Skeletal muscle cell (primary cell): ENCODE data around the gene NEU2.

Experiments used
- DNase-seq: peaks from one replicate; pipeline ENCODE4 v3.0.0-alpha.2; 2010; ENCODE audit warnings: low read depth
- H3K4me3 ChIP-seq: 2 replicates; pipeline ENCODE4 v1.5.1; 2011; ENCODE audit warnings: low read depth, mild to moderate bottlenecking, control low read depth, low read length, moderate library complexity

NEU2 gene

DNA sequence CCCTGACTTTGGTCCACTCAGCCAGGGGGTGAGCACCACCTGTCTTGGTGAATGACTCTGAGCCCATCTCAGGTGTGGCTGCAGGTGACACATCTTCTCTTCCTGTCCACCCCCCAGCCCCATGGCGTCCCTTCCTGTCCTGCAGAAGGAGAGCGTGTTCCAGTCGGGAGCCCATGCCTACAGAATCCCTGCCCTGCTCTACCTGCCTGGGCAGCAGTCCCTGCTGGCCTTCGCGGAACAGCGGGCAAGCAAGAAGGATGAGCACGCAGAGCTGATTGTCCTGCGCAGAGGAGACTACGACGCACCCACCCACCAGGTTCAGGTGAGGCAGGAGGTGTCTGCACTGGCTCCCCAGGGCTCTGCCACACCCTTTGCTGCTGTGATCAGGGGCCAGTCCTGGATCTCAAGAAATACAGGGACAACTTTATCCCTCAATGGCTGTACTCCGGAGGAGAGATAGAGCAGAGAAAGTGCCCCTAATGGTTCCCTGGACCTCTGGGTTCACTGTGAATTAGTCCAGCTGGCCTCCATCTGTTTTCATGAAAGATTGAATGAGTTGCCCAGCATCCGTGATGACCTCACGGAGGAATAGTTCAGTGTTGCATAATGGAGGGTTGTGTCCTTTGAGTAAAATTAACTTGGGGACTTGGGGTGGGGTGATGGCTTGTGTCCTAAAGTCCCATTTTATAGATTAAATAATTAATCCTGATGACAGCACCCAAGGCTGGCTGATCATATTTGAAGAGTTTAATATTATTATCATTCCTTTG is at the start of gene NEU2:
TSS of gene NEU2 (plus strand) at position 122 of the 770 bp plus-strand sequence. CDS start at position 122, 0 bp downstream.
- DNase-seq: no peak
- H3K4me3 ChIP-seq: no peak within 1 kb of the TSS

DNA sequence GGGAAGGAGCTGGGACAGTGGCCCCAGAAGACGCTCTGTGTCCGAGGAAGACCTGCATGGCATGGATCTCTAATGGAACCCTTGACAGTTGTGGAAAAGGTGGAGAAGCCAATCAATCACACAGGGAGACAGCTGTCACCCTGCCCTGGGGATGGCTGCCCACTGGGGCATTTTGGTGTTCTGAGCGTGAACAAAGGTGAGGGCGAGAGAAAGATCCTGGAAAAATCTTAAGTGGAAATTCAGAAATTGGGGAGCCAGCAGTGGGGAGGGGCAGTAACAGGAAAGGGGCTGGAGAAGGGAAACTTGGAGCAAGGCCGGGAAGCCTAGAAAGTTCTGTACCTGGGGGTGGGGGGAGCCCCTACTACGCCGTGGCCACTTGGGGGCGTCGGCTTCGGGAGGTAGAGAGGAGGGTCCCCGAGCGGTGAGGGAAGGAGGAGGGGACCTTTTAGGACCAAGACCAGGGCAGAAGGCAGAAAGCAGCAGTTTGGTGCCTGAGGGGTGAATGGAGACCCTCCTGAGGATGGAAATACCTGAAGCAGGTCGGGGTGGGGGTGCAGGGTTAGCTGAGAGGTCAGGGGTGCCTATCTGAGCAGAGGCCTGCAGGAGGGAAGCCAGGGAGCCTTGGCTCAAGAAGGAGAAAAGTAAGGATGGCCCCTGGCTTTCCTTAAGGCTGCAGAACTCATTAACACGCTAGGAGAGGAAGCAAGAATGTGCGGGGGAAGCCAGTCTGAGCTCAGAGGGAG is 49.4 kb upstream of the NEU2 start:
- no peak overlapping the region for H3K4me3 ChIP-seq

DNA sequence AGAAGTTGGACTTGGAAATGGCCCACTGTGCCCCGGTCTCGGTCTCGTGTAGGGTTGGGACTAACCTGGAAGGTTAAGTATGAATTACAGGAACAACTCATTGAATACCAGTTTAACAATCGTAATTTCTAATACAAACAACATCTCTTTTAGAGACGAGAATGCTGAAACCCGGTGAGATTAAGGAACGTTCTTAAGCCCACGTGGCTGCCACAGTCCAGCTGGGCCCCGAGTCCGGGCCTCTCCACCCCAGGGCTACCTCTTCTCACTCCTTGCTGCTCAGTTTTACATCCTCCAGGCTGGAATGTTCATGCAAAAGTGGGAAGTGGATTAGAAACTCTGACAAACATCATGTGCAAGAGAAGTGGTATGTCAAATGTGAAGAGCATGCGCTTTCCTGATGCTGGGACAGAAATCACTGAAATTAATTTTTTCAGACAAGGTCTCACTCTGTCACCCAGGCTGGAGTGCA is 48.8 kb upstream of the NEU2 start:
- no peak overlapping the region for H3K4me3 ChIP-seq
- DNase-seq: no peak

More for the DNA sequence above, 49.4 kb upstream of the NEU2 start:
- DNase-seq: no peak

DNA sequence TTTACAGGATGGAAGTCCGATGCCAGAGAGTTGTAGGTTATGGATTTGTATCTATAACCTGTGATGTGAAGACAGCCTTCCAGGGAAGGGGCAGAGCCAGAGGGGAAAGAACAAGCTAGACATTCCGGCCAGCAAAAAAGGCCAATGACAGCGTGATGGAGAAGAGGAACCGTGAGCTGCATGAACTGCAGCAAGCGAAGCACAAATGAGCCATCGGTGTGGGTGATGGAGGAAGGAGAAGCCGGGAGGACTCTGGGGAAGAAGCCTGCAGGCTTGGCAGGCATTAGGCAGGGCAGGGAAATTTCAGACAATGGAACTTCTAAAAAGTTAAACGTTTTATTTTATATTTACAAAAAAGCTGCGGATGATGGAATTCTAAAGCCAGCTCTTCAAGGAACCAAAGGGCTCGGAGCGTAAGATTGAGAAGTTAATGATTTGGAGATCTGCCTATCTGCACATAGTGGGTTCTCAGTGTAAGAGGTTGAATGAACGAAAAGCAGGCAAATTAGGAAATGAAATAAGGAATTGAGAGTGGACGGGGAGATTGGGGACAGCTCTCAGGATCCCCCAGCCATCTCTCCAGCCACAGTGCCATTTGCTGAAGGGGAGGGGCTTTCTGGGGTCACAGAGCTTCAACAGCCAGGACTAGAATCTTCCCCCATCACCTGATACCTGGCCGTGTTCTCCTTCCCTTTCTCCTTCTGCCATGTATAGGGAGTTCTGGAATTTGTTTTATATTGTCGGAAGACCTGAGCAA is 47.8 kb upstream of the NEU2 start:
- H3K4me3 ChIP-seq: no peak overlapping the region
- DNase-seq: no peak

DNA sequence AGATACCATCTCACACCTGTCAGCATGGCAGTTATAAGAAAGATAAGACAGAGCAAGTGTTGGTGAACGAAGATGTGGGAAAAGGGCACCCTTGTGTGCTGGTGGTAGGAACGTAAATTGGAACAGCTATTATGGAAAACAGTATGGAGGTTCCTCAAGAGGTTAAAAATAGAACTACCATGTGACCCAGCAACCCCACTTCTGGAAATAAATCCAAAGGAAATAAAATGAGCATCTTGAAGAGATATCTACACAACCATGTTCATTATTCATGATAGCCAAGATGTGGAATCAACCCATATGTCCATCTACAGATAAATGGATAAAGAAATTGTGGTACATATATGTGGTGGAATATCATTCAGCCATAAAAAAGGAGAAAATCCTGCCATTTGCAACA is 46.3 kb upstream of the NEU2 start:
- no peak for DNase-seq
- H3K4me3 ChIP-seq: no peak overlapping the region

DNA sequence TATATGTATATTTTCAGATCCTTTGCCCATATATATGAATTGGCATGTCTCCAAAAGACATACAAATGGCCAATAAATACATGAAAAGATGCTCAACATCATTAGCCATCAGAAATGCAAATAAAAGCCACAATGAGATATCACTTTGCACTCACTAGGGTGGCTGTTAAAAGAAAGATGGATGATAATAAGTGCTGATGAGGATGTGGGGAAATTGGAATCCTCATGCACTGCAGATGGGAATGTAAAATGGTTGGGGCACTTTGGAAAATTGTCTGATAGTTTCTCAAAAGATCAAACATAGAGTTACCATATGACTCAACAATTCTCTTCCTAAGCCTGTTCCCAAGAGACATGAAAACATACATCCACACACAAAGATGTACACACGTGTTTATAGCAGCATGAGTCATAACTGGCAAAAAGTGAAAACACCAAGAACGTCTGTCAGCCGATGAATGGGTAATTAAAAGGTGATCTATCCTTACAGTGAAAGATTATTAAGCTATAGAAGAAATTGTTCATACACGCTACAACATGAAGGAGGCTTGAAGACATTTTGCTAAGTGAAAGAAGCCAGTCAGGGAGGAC is 39.1 kb upstream of the NEU2 start:
- peak; percentile 12 for DNase-seq
- H3K4me3 ChIP-seq: no peak overlapping the region

DNA sequence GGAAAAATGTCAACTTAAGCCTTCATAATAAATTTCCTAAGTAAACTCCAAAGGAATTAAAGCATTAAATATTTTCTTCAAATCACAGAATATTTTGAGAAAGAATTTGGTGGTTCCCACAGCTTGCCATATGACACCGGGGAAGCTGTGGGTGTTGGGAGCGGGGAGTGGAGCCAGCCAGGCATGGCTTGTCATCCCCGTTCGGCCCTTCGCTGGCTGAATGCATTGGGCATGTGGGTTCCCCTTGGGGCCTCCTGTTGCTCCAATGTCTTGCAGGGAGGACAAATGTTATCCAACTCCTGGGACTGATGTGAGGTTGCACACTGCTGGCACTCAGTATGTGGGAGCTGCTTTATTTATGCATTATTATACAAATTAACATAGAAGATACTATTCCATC is 38.0 kb upstream of the NEU2 start:
- DNase-seq: no peak
- H3K4me3 ChIP-seq: no peak overlapping the region

DNA sequence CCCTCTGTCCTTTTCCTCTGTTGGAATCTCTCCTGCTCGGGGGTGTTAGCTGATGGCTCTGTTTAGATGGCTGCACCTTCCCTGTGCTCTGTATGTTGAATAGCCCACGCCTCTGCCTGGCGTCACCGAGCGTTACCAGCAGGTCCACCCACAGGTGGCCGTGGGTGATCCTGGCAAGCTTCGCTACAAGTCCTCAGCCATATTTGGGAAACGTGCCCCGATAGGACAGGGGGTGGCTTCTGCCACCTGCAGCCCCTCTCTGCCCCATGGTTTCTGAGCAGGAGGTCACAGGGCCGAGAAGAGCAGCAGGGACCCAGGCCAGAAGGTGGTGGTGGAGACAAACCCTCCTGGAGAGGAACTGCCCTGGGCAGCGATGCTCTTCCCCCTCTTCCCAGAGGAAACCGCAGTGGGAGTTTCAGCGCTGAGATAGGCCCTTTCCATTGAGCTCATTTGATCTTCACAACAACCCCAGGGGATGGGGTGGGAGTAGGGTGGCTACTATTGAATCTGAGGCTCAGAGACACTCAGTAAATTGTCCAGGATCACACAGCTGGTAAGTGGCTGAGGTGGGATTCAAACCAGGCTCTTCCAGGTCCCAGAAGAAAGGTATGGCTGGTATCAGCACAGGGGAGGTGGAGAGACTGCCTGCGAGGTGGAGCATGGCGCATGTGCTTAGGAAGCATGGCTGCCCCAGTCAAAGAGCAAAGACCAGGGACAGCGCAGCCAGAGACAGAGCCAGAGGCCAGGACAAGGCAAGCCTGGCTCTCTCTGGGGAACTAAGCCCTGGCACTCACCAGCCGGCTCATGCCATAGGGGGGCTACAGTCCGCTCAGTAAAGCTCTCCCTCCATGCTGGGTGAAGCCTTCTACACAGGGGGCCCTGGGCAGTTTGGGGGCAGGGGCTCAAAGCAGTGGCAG is 34.5 kb upstream of the NEU2 start:
- no peak overlapping the region for H3K4me3 ChIP-seq
- DNase-seq: no peak

DNA sequence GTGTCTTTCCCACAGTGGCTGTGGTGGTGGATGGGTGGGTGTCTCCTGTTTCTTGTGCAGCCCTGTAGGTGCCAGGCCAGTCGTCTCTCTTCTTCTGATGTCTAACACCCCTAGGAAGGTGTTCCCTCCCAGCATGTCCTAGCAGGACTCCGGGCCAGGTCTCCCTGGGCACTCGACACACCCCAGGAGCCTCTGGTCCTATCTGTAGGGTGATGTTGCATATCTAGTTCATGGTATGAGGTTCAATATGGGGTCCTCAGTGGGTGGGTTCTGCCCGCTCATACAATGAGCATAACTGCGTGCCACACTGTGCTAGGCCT is 33.8 kb upstream of the NEU2 start:
- no peak overlapping the region for H3K4me3 ChIP-seq
- no peak for DNase-seq

DNA sequence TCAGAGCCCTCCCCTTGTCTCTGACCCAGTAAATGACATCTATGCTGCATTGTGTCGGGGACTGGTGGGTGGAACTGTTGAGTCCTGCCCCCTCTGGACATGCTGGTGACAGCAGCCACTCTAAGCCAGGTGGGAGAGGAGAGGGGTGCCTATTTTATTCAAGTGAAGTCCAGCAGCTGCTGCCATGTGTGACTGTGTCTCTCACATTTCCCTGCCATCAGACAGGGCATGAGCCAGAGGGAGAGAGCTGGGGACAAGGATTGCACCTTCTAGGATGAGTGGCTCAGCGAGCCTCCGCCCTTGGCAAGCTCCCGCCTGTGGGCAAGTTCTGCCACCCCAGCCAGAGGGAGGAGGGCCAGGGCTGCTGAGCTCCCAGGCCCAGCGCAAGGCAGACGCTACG is 33.1 kb upstream of the NEU2 start:
- H3K4me3 ChIP-seq: no peak overlapping the region
- no peak for DNase-seq

DNA sequence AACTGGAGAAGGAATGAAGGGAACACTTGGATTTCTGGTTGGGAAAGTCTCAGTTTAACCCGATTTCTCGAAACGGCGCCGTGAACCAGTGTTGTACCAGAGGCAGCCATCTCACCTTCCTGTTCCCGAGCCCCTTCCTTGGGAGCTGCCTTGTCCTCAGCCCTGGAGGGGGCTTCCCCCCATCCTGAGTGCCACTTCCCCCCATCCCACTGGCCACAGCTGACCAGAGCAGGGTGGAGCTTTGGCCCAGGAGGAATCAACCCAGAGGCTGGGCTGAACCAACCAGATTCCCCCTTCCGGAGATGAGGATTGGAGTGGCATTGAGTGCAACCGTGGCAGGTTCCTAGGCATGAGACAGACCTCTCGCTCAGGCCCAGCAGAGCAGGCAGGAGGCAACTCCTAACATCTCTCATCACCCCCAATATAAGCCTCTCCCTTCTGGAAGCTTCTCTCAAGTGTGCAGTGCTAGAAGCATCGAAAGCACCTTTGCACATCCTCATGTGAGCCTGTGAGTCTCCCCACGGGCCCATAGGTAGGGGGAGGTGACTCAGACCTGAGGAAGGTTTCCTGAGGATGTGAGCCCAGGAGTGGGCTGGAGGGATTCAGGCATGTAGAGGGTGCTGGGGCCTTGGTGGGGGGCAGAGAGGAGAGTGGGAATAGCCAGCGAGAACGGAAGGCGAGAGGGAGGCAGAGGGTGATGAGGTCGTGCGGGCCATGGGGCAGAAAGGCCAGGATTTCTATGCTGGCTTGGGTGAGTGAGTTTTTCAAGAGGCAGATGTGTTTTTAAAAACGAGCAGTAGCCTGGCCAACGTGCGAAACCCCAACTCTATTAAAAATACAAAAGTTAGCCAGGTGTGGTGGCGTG is 31.4 kb upstream of the NEU2 start:
- no peak overlapping the region for H3K4me3 ChIP-seq
- no peak for DNase-seq

DNA sequence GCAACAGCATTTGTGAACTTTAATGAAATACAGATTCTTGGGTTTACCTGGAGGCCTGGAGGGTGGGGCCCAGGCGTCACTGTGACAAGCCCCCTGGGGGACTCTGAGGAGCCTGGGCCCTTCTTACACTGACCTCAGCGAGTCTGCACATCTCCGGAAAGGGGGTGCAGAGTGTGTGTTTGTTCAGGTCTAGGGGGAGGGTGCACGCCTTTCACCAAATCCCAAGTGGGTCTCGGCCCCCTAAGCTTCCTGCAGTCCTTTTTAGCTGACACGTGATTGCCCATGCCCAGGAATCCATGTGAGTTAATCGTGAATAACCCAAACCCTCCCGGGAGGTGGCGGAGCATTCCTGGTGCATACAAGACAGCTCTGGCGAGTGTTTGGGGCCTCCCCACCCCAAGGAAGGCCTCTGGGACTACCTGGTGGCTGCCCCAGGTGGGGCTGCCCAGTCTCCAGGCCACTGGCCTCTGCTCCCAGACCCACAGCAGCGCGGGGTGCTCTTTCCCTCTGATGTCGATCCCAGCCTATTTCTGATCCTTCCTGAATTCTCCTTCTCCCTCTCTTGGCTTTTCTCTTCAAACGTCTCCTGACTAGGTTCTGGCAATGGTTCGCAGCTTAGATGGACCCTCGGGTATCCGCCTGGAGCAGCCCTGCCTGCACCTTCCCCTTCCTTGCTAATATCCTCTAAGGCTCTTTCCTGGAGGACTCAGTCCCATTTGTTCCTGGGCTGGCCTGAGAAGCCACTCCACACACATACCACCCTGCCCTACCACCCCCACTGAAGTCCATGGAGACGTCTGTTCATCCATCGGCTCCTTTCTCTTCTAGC is 29.4 kb upstream of the NEU2 start:
- DNase-seq: no peak
- H3K4me3 ChIP-seq: no peak overlapping the region

DNA sequence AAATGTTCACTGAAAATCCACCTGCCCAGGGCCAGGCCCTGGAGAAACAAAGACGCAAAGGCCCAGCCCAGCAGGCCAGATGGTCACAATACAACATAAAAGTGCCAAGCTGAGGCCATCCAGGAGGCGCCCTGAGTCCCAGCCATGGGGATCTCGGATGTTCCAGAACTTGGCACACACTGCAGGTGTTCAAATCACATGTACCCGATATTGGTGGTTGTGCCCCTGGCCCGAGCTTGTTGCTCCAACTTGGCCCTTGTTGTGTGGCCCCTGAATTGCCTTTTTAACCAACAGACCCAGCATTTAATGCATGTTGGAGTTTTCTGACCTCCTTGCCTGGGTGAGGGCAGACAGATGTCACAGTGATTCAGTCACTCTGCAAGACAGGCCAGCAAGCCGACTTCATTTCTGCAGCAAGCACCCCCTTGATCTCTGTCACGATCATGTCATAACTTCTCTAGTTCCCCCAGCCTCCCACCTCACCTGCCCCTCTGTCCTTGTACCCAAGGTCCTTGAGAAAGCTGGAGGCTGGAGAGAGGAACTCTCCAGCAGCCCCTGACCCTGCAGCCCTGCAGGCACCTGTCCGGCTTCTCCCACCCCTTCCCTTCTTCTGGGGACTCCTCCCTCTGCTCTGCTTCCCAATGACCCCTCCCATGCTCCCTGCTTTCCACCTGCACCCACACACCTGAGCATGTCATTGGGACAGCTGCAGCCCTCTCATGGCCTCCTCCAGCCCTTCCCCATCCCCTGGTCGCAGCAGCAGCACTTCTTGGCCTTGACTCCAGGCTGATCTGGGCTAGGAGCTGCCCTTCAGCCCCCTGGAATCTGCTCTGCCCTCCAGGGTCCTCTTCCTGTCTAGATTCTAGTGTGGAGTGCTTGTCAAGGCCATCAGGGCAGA is 28.6 kb upstream of the NEU2 start:
- no peak overlapping the region for H3K4me3 ChIP-seq
- no peak for DNase-seq

DNA sequence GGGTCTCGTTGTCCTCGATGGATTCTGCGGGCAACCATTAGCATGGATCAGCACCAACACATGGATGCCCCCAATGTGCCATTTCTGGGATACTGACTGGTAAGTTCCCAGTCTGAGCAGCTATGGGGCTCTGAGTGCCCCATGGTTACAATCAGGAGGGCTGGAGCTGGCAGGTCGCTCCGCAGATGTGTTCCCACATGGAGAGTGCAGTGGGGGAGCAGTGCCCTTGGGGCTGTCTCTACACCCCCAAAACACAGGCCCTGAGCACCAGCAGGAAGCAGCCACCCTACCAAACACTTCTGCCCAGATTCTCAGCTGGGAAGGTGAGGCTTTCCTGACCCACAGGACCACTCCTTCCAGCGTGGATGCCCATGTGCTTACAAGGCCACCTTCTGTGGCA is 27.4 kb upstream of the NEU2 start:
- DNase-seq: no peak
- no peak overlapping the region for H3K4me3 ChIP-seq

DNA sequence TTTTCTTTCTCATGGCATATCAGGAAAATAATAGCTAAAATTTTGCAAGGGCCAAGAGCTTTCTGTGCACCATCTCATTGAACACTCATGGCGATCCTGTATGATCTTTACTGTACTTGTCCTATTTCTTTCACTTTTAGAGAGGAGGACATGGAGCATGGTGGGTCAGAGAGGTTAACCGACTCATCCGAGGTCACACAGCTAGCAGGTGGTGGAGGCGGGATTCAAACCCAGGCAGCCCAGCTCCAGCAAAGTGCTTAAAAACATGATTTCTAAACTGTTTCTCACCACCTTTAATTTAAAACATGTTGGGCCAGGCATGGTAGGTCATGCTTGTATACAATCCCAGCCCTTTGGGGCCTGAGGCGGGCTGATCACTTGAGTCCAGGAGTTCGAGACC is 25.8 kb upstream of the NEU2 start:
- DNase-seq: no peak
- H3K4me3 ChIP-seq: no peak overlapping the region

DNA sequence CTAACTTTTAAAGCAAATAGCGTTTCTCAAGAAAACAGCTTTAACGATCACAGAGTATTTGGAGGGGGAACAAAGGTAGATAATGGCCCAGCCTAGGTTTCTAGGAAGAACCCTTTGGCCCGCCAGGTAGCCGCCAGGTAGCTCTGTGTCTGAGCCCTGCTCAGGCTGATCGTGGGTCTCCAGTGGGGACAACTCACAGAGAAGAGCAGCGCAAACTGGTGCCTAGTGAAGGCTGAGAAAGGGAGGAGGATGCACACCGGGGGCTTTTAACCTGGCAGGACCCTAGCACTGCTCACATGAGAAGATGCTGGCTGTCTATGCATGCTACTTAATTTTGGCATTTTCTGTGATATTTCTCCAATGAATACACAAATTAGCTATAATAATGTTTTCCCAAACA is 25.2 kb upstream of the NEU2 start:
- DNase-seq: no peak

More for the DNA sequence above, 25.2 kb upstream of the NEU2 start:
- H3K4me3 ChIP-seq: no peak overlapping the region
